H9 (cell line): Measurements from ENCODE around the gene RALY. TPM values are rescaled to one million over a fixed set of nuclear protein-coding genes. Genes with fewer than 3 reads are reported as not detected.

Experiments used
- DNase-seq: peaks from one replicate; pipeline ENCODE4 v3.0.0-alpha.2; 2017
- H2AFZ ChIP-seq: one replicate; pipeline ENCODE4 v1.6.1; 2013; ENCODE audit warnings: mild to moderate bottlenecking, low read length, control low read depth, moderate library complexity
- H2AK5ac ChIP-seq: 2 replicates; pipeline ENCODE4 v1.6.1; 2013; ENCODE audit warnings: low read length, control low read depth, mixed read lengths; ENCODE audit not compliant: insufficient read length
- H2BK120ac ChIP-seq: one replicate; pipeline ENCODE4 v1.6.1; 2013; ENCODE audit warnings: low read depth, mild to moderate bottlenecking, low read length, control low read depth, inconsistent platforms; ENCODE audit not compliant: poor library complexity, severe bottlenecking
- H2BK12ac ChIP-seq: 2 replicates; pipeline ENCODE4 v1.6.1; 2013; ENCODE audit warnings: low read length, control low read depth, mixed read lengths, low read depth; ENCODE audit not compliant: insufficient read length
- H2BK15ac ChIP-seq: 2 replicates; pipeline ENCODE4 v1.6.1; 2013; ENCODE audit warnings: low read depth, low read length, control low read depth
- H2BK20ac ChIP-seq: one replicate; pipeline ENCODE4 v1.6.1; 2013; ENCODE audit warnings: low read depth, mild to moderate bottlenecking, low read length, control low read depth, inconsistent platforms; ENCODE audit not compliant: poor library complexity, severe bottlenecking
- H2BK5ac ChIP-seq: 2 replicates; pipeline ENCODE4 v1.6.1; 2013; ENCODE audit warnings: low read length, control low read depth, mixed read lengths; ENCODE audit not compliant: insufficient read length
- H3K14ac ChIP-seq: 2 replicates; pipeline ENCODE4 v1.6.1; 2013; ENCODE audit warnings: low read length, control low read depth; ENCODE audit not compliant: insufficient read depth
- H3K18ac ChIP-seq: 2 replicates; pipeline ENCODE4 v1.6.1; 2013; ENCODE audit warnings: low read depth, mild to moderate bottlenecking, mixed read lengths, low read length, control low read depth; ENCODE audit not compliant: insufficient read length
- H3K23ac ChIP-seq: 2 replicates; pipeline ENCODE4 v1.6.1; 2013; ENCODE audit warnings: low read length, control low read depth, mixed read lengths, low read depth; ENCODE audit not compliant: insufficient read length
- H3K23me2 ChIP-seq: 2 replicates; pipeline ENCODE4 v1.6.1; 2013; ENCODE audit warnings: low read depth, mild to moderate bottlenecking, mixed read lengths, low read length, control low read depth; ENCODE audit not compliant: insufficient read length, poor library complexity, severe bottlenecking
- H3K27ac ChIP-seq: 2 replicates; pipeline ENCODE4 v1.5.1; 2013; ENCODE audit warnings: low read length, control low read depth, mixed read lengths, low read depth; ENCODE audit not compliant: insufficient read length
- H3K27me3 ChIP-seq: 2 replicates; pipeline ENCODE4 v1.6.1; 2013; ENCODE audit warnings: low read length, control low read depth, inconsistent platforms; ENCODE audit not compliant: insufficient read depth
- H3K4ac ChIP-seq: 2 replicates; pipeline ENCODE4 v1.6.1; 2013; ENCODE audit warnings: low read depth, mild to moderate bottlenecking, control low read depth, inconsistent platforms, low read length, moderate library complexity
- H3K4me1 ChIP-seq: 2 replicates; pipeline ENCODE4 v1.6.1; 2013; ENCODE audit warnings: low read length, control low read depth, inconsistent platforms; ENCODE audit not compliant: insufficient read depth
- H3K4me2 ChIP-seq: 2 replicates; pipeline ENCODE4 v1.6.1; 2013; ENCODE audit warnings: low read length, control low read depth, mixed read lengths; ENCODE audit not compliant: insufficient read length, insufficient read depth
- H3K56ac ChIP-seq: 2 replicates; pipeline ENCODE4 v1.6.1; 2013; ENCODE audit warnings: low read depth, mild to moderate bottlenecking, mixed read lengths, low read length, control low read depth; ENCODE audit not compliant: insufficient read length
- H3K79me1 ChIP-seq: 2 replicates; pipeline ENCODE4 v1.6.1; 2013; ENCODE audit warnings: low read depth, mild to moderate bottlenecking, moderate library complexity, low read length, control low read depth, inconsistent platforms; ENCODE audit not compliant: insufficient read depth, poor library complexity, severe bottlenecking
- H3K79me2 ChIP-seq: 2 replicates; pipeline ENCODE4 v1.6.1; 2013; ENCODE audit warnings: low read length, control low read depth, inconsistent platforms; ENCODE audit not compliant: insufficient read depth
- H3K9ac ChIP-seq: 2 replicates; pipeline ENCODE4 v1.6.1; 2013; ENCODE audit warnings: low read length, control low read depth, mixed read lengths; ENCODE audit not compliant: insufficient read length; ENCODE audit errors: extremely low read depth
- H3K9me3 ChIP-seq: one replicate; pipeline ENCODE4 v1.6.1; 2013; ENCODE audit warnings: low read depth, low read length, inconsistent platforms; ENCODE audit not compliant: control insufficient read depth
- H3T11ph ChIP-seq: one replicate; pipeline ENCODE4 v1.6.1; 2013; ENCODE audit warnings: mild to moderate bottlenecking, low read length, control low read depth, inconsistent platforms
- H4K20me1 ChIP-seq: one replicate; pipeline ENCODE4 v1.6.1; 2013; ENCODE audit not compliant: control insufficient read depth, insufficient read length, insufficient read depth
- H4K5ac ChIP-seq: 2 replicates; pipeline ENCODE4 v1.6.1; 2013; ENCODE audit warnings: low read depth, mild to moderate bottlenecking, mixed read lengths, low read length, control low read depth; ENCODE audit not compliant: insufficient read length
- H4K8ac ChIP-seq: replicated peaks from 2 replicates; pipeline ENCODE4 v1.6.1; 2013; ENCODE audit warnings: low read length, control low read depth, mixed read lengths, low read depth; ENCODE audit not compliant: insufficient read length
- H4K91ac ChIP-seq: 2 replicates; pipeline ENCODE4 v1.6.1; 2013; ENCODE audit warnings: low read depth, mild to moderate bottlenecking, moderate library complexity, mixed read lengths, low read length, control low read depth; ENCODE audit not compliant: insufficient read length
- H3K27ac Mint-ChIP-seq, 3 experiments: 2 replicates in 2 of 3; 3 replicates in 1 of 3; pipeline ENCODE4 v1.8.0; 2020 to 2021; ENCODE audit warnings: mixed read lengths in 3 of 3, mild to moderate bottlenecking in 1 of 3, moderate library complexity in 1 of 3
- H3K27me3 Mint-ChIP-seq: 2 replicates; pipeline ENCODE4 v1.8.0; 2021; ENCODE audit warnings: low read depth, mild to moderate bottlenecking, moderate library complexity, mixed read lengths
- H3K36me3 Mint-ChIP-seq, 3 experiments: 2 replicates in 2 of 3; 3 replicates in 1 of 3; pipeline ENCODE4 v1.8.0; 2020 to 2021; ENCODE audit warnings: low read depth in 3 of 3, mixed read lengths in 3 of 3; ENCODE audit not compliant: insufficient read depth in 1 of 3
- H3K4me1 Mint-ChIP-seq, 2 experiments: 2 replicates each; pipeline ENCODE4 v1.8.0; 2020; ENCODE audit warnings: mixed read lengths in 2 of 2
- H3K4me3 Mint-ChIP-seq, 2 experiments: 2 replicates in 1 of 2; 3 replicates in 1 of 2; pipeline ENCODE4 v1.8.0; 2020 to 2021; ENCODE audit warnings: mild to moderate bottlenecking in 2 of 2, mixed read lengths in 2 of 2, moderate library complexity in 1 of 2
- H3K9me3 Mint-ChIP-seq, 2 experiments: 2 replicates in 1 of 2; 3 replicates in 1 of 2; pipeline ENCODE4 v1.8.0; 2020; ENCODE audit warnings: mild to moderate bottlenecking in 2 of 2, mixed read lengths in 2 of 2, moderate library complexity in 1 of 2
- CTCF ChIP-seq: fragments of 200-600 bp; sonication (generic); conservative IDR thresholded peaks from 3 replicates; pipeline ENCODE4 v1.8.0; 2021; ENCODE audit warnings: antibody characterized with exemption, mild to moderate bottlenecking
- WGBS: extraction: QIAGEN DNeasy Blood & Tissue Kit; methylation state at CpG from one replicate; pipeline ENCODE4 v1.1.7; 2013; ENCODE audit warnings: missing lambda C conversion rate, low lambda C conversion rate, mixed read lengths; ENCODE audit not compliant: insufficient read length; ENCODE audit errors: extremely low coverage; 5-methylcytosine and 5-hydroxymethylcytosine counted together
- total RNA-seq: library from RNA; stranded (reverse); gene quantifications from 2 replicates; pipeline ENCODE4 v1.2.1, GENCODE V29; 2021

Gene RALY
- total RNA-seq, 1 experiment from 2014 or later = 199 TPM

GRCh38 chr20:34085544-34086040, 91.9 kb downstream of the RALY start:
- no peak overlapping the region for H3K23ac ChIP-seq
- no peak overlapping the region for H4K8ac ChIP-seq
- no peak for TF ChIP-seq CTCF
- H3K9me3 ChIP-seq = no peaks in the 10 kb centered on the region
- H2BK120ac ChIP-seq = no peak overlapping the region
- no peak for DNase-seq
- no peak overlapping the region for H2BK20ac ChIP-seq
- no peak overlapping the region for H3K9ac ChIP-seq
- H4K20me1 ChIP-seq = no peaks in the 10 kb centered on the region
- H2BK5ac ChIP-seq = no peak overlapping the region
- no peak overlapping the region for H2AK5ac ChIP-seq
- Mint-ChIP-seq H3K27ac (peak overlapping the region in 1 of 3 experiments; percentile 22; a peak in 1 of 7 replicates), H3K27me3 (no peaks in the 10 kb centered on the region), H3K4me3 (no peak overlapping the region), H3K4me1 (no peaks in the 10 kb centered on the region), H3K9me3 (no peaks in the 10 kb centered on the region), H3K36me3 (peaks cover 24 to 64% (median 36%) of the 10 kb centered on the region in 3 experiments)
- no peaks in the 10 kb centered on the region for H3K79me2 ChIP-seq
- H4K5ac ChIP-seq = no peak overlapping the region
- H3K4ac ChIP-seq = no peak overlapping the region
- H3K4me1 ChIP-seq = no peaks in the 10 kb centered on the region
- no peak overlapping the region for H3K18ac ChIP-seq
- H3K14ac ChIP-seq = no peak overlapping the region
- no CpG with 5 or more reads among the region's 5 CpGs for WGBS
- no peak overlapping the region for H3K56ac ChIP-seq
- no peaks in the 10 kb centered on the region for H3K27me3 ChIP-seq
- H3K23me2 ChIP-seq = no peaks in the 10 kb centered on the region
- no peak overlapping the region for H3K27ac ChIP-seq
- no peak overlapping the region for H2AFZ ChIP-seq
- H3T11ph ChIP-seq = no peak overlapping the region
- H2BK12ac ChIP-seq = no peak overlapping the region
- no peak overlapping the region for H2BK15ac ChIP-seq
- H4K91ac ChIP-seq = no peak overlapping the region
- no peak overlapping the region for H3K4me2 ChIP-seq
- H3K79me1 ChIP-seq = no peaks in the 10 kb centered on the region
